K562 (cell line): ENCODE data around the gene ZNF772. TPM values are rescaled to one million over a fixed set of nuclear protein-coding genes. Genes with fewer than 3 reads are reported as not detected.

Experiments used
- ARID3B ChIP-seq: fragments of 250-450 bp; sonication (Bioruptor Pico); IDR thresholded peaks from 2 replicates; pipeline ENCODE4 v1.4.0; 2020; ENCODE audit warnings: borderline replicate concordance
- BMI1 ChIP-seq: fragments of 150-350 bp; IDR thresholded peaks from 2 replicates; pipeline ENCODE4 v1.6.1; 2014; ENCODE audit warnings: low read length
- CBX8 ChIP-seq: fragments of 200-600 bp; sonication (generic); IDR thresholded peaks from 2 replicates; pipeline ENCODE4 v1.6.1; 2012; ENCODE audit warnings: borderline replicate concordance, mixed run types, low read depth, mild to moderate bottlenecking, moderate library complexity, mixed read lengths, low read length, control low read depth, inconsistent platforms; ENCODE audit not compliant: poor library complexity, severe bottlenecking; ENCODE audit errors: extremely low read depth
- FOXK2 ChIP-seq, 2 experiments: fragments of 450-650 bp; IDR thresholded peaks in 1 of 2; conservative IDR thresholded peaks in 1 of 2; 2 replicates each; pipeline ENCODE4 v1.6.1; 2016; ENCODE audit warnings: low read depth in 2 of 2, mild to moderate bottlenecking in 1 of 2
- FUS ChIP-seq: fragments of 200-400 bp; formaldehyde crosslinking; optimal IDR thresholded peaks from 2 replicates; pipeline ENCODE3; 2017; ENCODE audit warnings: low read depth, low read length
- HMGXB4 ChIP-seq: sonication (generic); formaldehyde crosslinking; IDR thresholded peaks from 2 replicates; pipeline ENCODE4 v1.8.1; 2023; ENCODE audit warnings: mild to moderate bottlenecking, missing genetic modification reagents
- KDM1A ChIP-seq, 2 experiments: fragments of 450-650 bp; IDR thresholded peaks; 2 replicates each; pipeline ENCODE4 v1.6.1; 2016; ENCODE audit warnings: mild to moderate bottlenecking in 2 of 2
- KLF10 ChIP-seq: fragments of 250-450 bp; sonication (Bioruptor Pico); IDR thresholded peaks from 2 replicates; pipeline ENCODE4 v1.6.1; 2021; ENCODE audit warnings: matching md5 sums
- MTF1 ChIP-seq: fragments of 250-450 bp; sonication (Bioruptor Pico); IDR thresholded peaks from 2 replicates; pipeline ENCODE4 v1.9.0; 2021; ENCODE audit warnings: moderate library complexity, mild to moderate bottlenecking, inconsistent platforms, borderline replicate concordance
- NFIC ChIP-seq: fragments of 450-650 bp; IDR thresholded peaks from 2 replicates; pipeline ENCODE4 v1.6.1; 2017; ENCODE audit warnings: mild to moderate bottlenecking, inconsistent platforms
- PHB ChIP-seq: fragments of 250-450 bp; sonication (Bioruptor Pico); IDR thresholded peaks from 2 replicates; pipeline ENCODE4 v1.5.0; 2021
- SAFB ChIP-seq: fragments of 200-400 bp; formaldehyde crosslinking; IDR thresholded peaks from 2 replicates; pipeline ENCODE4 v1.6.1; 2017; ENCODE audit warnings: low read depth, low read length, borderline replicate concordance
- SMAD1 ChIP-seq: fragments of 150-350 bp; IDR thresholded peaks from 2 replicates; pipeline ENCODE4 v1.6.1; 2014; ENCODE audit warnings: low read length, low read depth; ENCODE audit not compliant: partially characterized antibody
- SPI1 ChIP-seq: IDR thresholded peaks from 2 replicates; pipeline ENCODE4 v1.6.1; 2011; ENCODE audit warnings: low read depth, low read length, control low read depth, borderline replicate concordance
- ZKSCAN8 ChIP-seq: fragments of 200-800 bp; sonication (Bioruptor generic); IDR thresholded peaks from 2 replicates; pipeline ENCODE4 v1.6.1; 2016; ENCODE audit warnings: missing genetic modification characterization, missing compliant biosample characterization
- ZNF583 ChIP-seq: fragments of 250-450 bp; sonication (Bioruptor Pico); IDR thresholded peaks from 2 replicates; pipeline ENCODE4 v1.4.0; 2020
- ZNF695 ChIP-seq: fragments of 450-650 bp; formaldehyde crosslinking; IDR thresholded peaks from 2 replicates; pipeline ENCODE4 v1.4.0; 2020; ENCODE audit warnings: mild to moderate bottlenecking, moderate library complexity
- polyA plus RNA-seq, 8 experiments: library from polyadenylated mRNA; depleted of rRNA in 4 of 8; stranded (reverse) in 5 of 8; unstranded in 3 of 8; fragments of >200 nt; fragmentation: Nextera tagmentation in 2 of 8; fragmentation: Illumina TruSeq in 1 of 8; extraction: Ambion mirVana in 2 of 8; extraction: Trizol in 1 of 8; gene quantifications; 2 replicates each; pipeline versions ENCODE4 v1.2.1 to v1.2.3, GENCODE V29; 2011 to 2014; ENCODE audit warnings: inconsistent platforms in 1 of 8, missing spikeins in 1 of 8
- total RNA-seq, 7 experiments: library from RNA; depleted of rRNA in 6 of 7; stranded (reverse); fragments of >200 nt in 6 of 7; fragmentation: Illumina TruSeq in 2 of 7; extraction: Trizol in 2 of 7; gene quantifications; 2 replicates each; pipeline versions ENCODE4 v1.2.1 to v1.2.3, GENCODE V29; 2011 to 2021; ENCODE audit warnings: low replicate concordance in 1 of 7
- TF ChIP-seq, protein P1 (sequence below): fragments of 250-450 bp; sonication (Bioruptor Pico); IDR thresholded peaks from 2 replicates; pipeline ENCODE4 v1.4.0; 2020; ENCODE audit warnings: mild to moderate bottlenecking, moderate library complexity
- TF ChIP-seq, protein P2 (sequence below): sonication (generic); formaldehyde crosslinking; IDR thresholded peaks from 2 replicates; pipeline ENCODE4 v1.8.0; 2022; ENCODE audit warnings: mild to moderate bottlenecking, missing genetic modification reagents, borderline replicate concordance

Gene ZNF772
- total and polyA plus RNA-seq, 9 of the 15 experiments (the other 6 are each of a cell fraction or from before 2014, with no cell fraction given): 0.13 to 1.9 (median 1.1) TPM

DNA sequence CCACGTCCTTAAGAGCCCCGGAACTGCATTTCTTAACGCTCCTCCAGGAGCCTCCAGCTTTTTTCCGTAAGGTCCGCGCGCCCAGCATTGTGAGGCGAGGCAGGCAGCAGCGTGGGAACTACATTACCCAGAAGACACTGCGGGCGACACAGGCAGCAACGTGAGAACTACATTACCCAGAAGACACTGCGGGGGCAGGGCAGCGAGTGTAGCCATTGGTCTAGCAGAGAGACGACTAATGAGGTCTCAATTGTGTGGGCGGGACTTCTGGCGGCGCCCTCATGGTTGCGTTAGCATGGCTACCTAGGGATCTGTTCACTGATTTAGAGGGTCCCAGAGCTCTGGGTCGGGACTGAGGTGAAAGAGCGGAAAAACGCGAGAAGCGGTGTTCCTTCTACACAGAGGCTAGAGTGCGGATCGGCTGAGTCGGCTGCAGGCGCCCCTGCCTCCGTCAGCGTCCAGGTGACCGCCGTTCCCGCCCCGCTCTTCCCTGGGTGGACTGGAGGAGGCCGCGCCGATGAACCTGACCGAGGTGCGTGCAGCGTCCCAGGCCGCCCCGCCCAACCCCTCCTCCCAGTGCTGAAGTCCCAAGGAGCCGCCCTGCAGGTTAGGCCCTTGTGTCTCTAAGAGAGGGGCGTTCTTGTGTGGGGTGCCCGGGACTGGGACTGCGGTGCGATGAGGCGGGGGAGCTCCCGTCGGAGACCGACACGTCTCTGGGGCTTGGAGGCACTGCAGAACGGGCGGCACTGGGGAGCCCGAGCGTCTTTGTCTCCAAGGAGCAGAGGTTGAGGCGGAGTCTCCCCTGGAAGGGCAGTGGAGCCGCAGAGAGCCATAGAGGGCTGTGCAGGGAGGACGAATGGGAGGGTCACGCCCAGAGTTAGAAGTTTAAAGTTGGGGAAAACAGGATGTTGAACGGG, 42.0 kb downstream of the ZNF772 start, which contains the start of gene ZNF749 (continued):
- TF ChIP-seq ARID3B (no peak), CBX8 (no peak), ZNF695 (no peak), SPI1 (no peak), HMGXB4 (no peak), NFIC (no peak), ZNF583 (CRISPR knock-in tag) (no peak), KDM1A (IDR thresholded peaks at IDR 0.05) (no peak), BMI1 (no peak), SMAD1 (no peak), KLF10 (no peak), FOXK2 (conservative IDR thresholded peaks at IDR 0.05 in 1 of 2, IDR thresholded peaks at IDR 0.05 in 1 of 2; ENCODE audit: low read depth in 2 of 2) (no peak), MTF1 (CRISPR knock-in tag) (no peak), FUS (no peak), ZKSCAN8 (CRISPR knock-in tag) (no peak), PHB (CRISPR knock-in tag) (no peak), SAFB (no peak)
- TF ChIP-seq, protein P1, sequence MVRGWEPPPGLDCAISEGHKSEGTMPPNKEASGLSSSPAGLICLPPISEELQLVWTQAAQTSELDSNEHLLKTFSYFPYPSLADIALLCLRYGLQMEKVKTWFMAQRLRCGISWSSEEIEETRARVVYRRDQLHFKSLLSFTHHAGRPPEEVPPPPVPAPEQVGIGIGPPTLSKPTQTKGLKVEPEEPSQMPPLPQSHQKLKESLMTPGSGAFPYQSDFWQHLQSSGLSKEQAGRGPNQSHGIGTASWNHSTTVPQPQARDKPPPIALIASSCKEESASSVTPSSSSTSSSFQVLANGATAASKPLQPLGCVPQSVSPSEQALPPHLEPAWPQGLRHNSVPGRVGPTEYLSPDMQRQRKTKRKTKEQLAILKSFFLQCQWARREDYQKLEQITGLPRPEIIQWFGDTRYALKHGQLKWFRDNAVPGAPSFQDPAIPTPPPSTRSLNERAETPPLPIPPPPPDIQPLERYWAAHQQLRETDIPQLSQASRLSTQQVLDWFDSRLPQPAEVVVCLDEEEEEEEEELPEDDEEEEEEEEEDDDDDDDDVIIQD (CRISPR knock-in tag): no peak
- TF ChIP-seq, protein P2, sequence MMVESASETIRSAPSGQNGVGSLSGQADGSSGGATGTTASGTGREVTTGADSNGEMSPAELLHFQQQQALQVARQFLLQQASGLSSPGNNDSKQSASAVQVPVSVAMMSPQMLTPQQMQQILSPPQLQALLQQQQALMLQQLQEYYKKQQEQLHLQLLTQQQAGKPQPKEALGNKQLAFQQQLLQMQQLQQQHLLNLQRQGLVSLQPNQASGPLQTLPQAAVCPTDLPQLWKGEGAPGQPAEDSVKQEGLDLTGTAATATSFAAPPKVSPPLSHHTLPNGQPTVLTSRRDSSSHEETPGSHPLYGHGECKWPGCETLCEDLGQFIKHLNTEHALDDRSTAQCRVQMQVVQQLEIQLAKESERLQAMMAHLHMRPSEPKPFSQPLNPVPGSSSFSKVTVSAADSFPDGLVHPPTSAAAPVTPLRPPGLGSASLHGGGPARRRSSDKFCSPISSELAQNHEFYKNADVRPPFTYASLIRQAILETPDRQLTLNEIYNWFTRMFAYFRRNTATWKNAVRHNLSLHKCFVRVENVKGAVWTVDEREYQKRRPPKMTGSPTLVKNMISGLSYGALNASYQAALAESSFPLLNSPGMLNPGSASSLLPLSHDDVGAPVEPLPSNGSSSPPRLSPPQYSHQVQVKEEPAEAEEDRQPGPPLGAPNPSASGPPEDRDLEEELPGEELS (CRISPR knock-in tag): no peak
